Small intestine (tissue), 7 donors: ENCODE data around the gene STPG1. TPM values are rescaled to one million over a fixed set of nuclear protein-coding genes. Genes with fewer than 3 reads are reported as not detected.

Experiments
- DNase-seq, 2 donors: peaks; one replicate each; pipeline versions ENCODE4 v3.0.0 to v3.0.0-alpha.2; 2013
- FAIRE-seq: peaks from 2 replicates; lab custom pipeline; 2012; peaks lifted over from hg19 to GRCh38; lab: Jason Lieb, UNC
- H3K27ac ChIP-seq, 3 donors: one replicate each; pipeline ENCODE4 v1.5.1; 2013; ENCODE audit warnings: low read length in 2 of 3, mild to moderate bottlenecking in 2 of 3, control low read depth in 1 of 3, inconsistent platforms in 1 of 3, low read depth in 1 of 3, moderate library complexity in 1 of 3
- H3K27me3 ChIP-seq, 3 donors: one replicate each; pipeline ENCODE4 v1.6.1; 2013; ENCODE audit warnings: low read length in 3 of 3, inconsistent platforms in 1 of 3; ENCODE audit not compliant: control insufficient read depth in 3 of 3, insufficient read depth in 3 of 3
- H3K36me3 ChIP-seq, 3 donors: one replicate each; pipeline ENCODE4 v1.6.1; 2013; ENCODE audit warnings: low read length in 3 of 3, inconsistent platforms in 1 of 3, low read depth in 1 of 3, mild to moderate bottlenecking in 1 of 3, moderate library complexity in 1 of 3; ENCODE audit not compliant: control insufficient read depth in 3 of 3, insufficient read depth in 2 of 3
- H3K4me1 ChIP-seq, 3 donors: one replicate each; pipeline ENCODE4 v1.6.1; 2013; ENCODE audit warnings: low read length in 2 of 3, inconsistent platforms in 1 of 3, low read depth in 1 of 3, mild to moderate bottlenecking in 1 of 3, moderate library complexity in 1 of 3; ENCODE audit not compliant: control insufficient read depth in 3 of 3, insufficient read depth in 2 of 3
- H3K4me3 ChIP-seq, 3 donors: one replicate each; pipeline ENCODE4 v1.5.1; 2013; ENCODE audit warnings: low read length in 3 of 3, control low read depth in 1 of 3, inconsistent platforms in 1 of 3, low read depth in 1 of 3, mild to moderate bottlenecking in 1 of 3, moderate library complexity in 1 of 3
- H3K9me3 ChIP-seq, 2 donors: one replicate each; pipeline ENCODE4 v1.6.1; 2013; ENCODE audit warnings: low read depth in 1 of 2, low read length in 1 of 2; ENCODE audit not compliant: control insufficient read depth in 2 of 2, insufficient read depth in 1 of 2
- WGBS, 3 donors: extraction: QIAGEN DNeasy Blood & Tissue Kit; methylation state at CpG; one replicate each; pipeline ENCODE4 v1.1.7; 2013; 5-methylcytosine and 5-hydroxymethylcytosine counted together
- polyA plus RNA-seq, 4 donors: library from polyadenylated mRNA; stranded (reverse) in 3 of 4; unstranded in 1 of 4; fragments of 200-250 nt in 3 of 4; fragments of 120-200 nt in 1 of 4; gene quantifications; one replicate each; pipeline versions ENCODE4 v1.2.1 to v1.2.3, GENCODE V29; 2013
- donor health status: healthy with polysubstance abuse.
- donor health status: control.
- donor health status: control.
- donor health status: Bipolar disorder and iron deficiency.
- donor health status: healthy.

STPG1 gene
- polyA plus RNA-seq, 4 donors: 5.7 to 10.3 (median 6.5) TPM

- FAIRE-seq (no peak), DNase-seq (no peak)
- Histone ChIP-seq H3K27ac (no peak overlapping the region), H3K4me3 (no peak overlapping the region), H3K36me3 (peaks cover 0 to 9% (median 2%) of the 10 kb centered on the region in 3 donors), H3K4me1 (peaks cover 0 to 5% (median 0%) of the 10 kb centered on the region in 3 donors), H3K9me3 (no peaks in the 10 kb centered on the region), H3K27me3 (no peaks in the 10 kb centered on the region)
- 89 to 91% (median 90%) methylated on average over 5 of the region's 5 CpGs for WGBS, 3 donors
Observed at GRCh38 chr1:24380508-24380907, 33.1 kb downstream of the STPG1 start.

- WGBS, 3 donors: 84 to 91% (median 86%) methylated on average over 8 of the region's 8 CpGs
- H3K27ac ChIP-seq: no peak overlapping the region
- H3K4me3 ChIP-seq: no peak overlapping the region
- peaks cover 0 to 9% (median 2%) of the 10 kb centered on the region in 3 donors for H3K36me3 ChIP-seq
- DNase-seq (no peak), FAIRE-seq (no peak)
- H3K9me3 ChIP-seq: no peaks in the 10 kb centered on the region
- no peaks in the 10 kb centered on the region for H3K27me3 ChIP-seq
- peaks cover 0 to 3% (median 0%) of the 10 kb centered on the region in 3 donors for H3K4me1 ChIP-seq
Observed at GRCh38 chr1:24379733-24380315, 33.8 kb downstream of the STPG1 start.

GRCh38 chr1:24374891-24375786 lies 38.4 kb downstream of the STPG1 start:
- no peak overlapping the region for H3K27ac ChIP-seq
- DNase-seq (no peak), FAIRE-seq (no peak)
- no peaks in the 10 kb centered on the region for H3K9me3 ChIP-seq
- no peaks in the 10 kb centered on the region for H3K4me1 ChIP-seq
- no peaks in the 10 kb centered on the region for H3K27me3 ChIP-seq
- WGBS, 3 donors: 87 to 89% (median 87%) methylated on average over 13 of the region's 13 CpGs
- peaks cover 0 to 11% (median 2%) of the 10 kb centered on the region in 3 donors for H3K36me3 ChIP-seq
- no peak overlapping the region for H3K4me3 ChIP-seq

GRCh38 chr1:24373710-24374109 lies 39.9 kb downstream of the STPG1 start:
- Histone ChIP-seq H3K36me3 (peaks cover 0 to 11% (median 0%) of the 10 kb centered on the region in 3 donors), H3K4me1 (no peaks in the 10 kb centered on the region), H3K27ac (no peak overlapping the region), H3K27me3 (no peaks in the 10 kb centered on the region), H3K4me3 (no peak overlapping the region), H3K9me3 (no peaks in the 10 kb centered on the region)
- WGBS, 3 donors: 84 to 90% (median 84%) methylated on average over 8 of the region's 8 CpGs
- FAIRE-seq (no peak), DNase-seq (no peak)

DNA sequence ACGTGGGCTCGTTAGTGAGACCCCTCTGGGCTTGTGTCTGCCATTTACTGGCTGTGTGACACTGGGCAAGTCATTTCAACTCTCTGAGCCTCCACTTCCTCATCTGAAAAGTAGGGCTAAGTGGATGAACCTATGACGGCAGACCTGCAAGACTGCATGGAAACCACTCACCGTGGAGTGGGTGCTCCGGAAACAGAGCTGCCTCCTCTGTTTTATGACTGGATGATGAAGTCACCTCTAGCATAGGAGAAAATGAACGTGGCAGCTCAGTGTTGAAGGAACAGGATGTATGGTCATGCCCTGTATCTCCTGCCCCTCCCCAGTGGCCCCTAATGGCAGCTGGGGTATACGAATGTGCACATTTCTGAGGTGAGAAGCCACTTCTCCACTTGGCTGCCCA lies 40.5 kb downstream of the STPG1 start:
- Histone ChIP-seq H3K27ac (no peak overlapping the region), H3K4me3 (no peak overlapping the region), H3K9me3 (no peaks in the 10 kb centered on the region), H3K4me1 (no peaks in the 10 kb centered on the region), H3K36me3 (peaks cover 0 to 13% (median 0%) of the 10 kb centered on the region in 3 donors), H3K27me3 (no peaks in the 10 kb centered on the region)
- 74 to 86% (median 76%) methylated on average over 7 of the region's 7 CpGs for WGBS, 3 donors
- FAIRE-seq (no peak), DNase-seq (no peak)

DNA sequence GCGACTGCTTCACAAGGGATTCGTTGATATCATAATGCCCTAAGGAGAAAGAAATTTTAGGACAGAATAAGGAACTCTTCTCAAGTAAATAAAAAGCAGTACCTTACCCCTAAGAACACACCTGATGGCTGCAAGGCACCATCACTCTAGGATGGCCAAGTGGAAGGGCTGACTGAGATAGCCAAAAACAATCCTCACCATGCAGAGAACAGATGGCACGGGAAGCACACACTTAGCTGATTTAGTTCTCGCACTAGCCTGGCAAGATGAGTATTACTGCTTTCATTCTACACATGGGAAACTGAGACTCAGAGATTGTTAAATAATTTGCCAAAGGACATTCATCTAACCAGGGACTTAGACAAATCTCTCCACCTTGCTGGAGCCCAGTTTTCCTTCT lies 43.8 kb downstream of the STPG1 start:
- FAIRE-seq: no peak
- H3K36me3 ChIP-seq: peaks cover 0 to 24% (median 0%) of the 10 kb centered on the region in 3 donors
- DNase-seq: no peak
- no peak overlapping the region for H3K4me3 ChIP-seq
- no peaks in the 10 kb centered on the region for H3K27me3 ChIP-seq
- H3K4me1 ChIP-seq: peaks cover 0 to 5% (median 0%) of the 10 kb centered on the region in 3 donors
- no peaks in the 10 kb centered on the region for H3K9me3 ChIP-seq
- WGBS, 3 donors: 95 to 96% (median 96%) methylated on average over 4 of the region's 4 CpGs
- no peak overlapping the region for H3K27ac ChIP-seq

GRCh38 chr1:24369199-24369598 lies 44.4 kb downstream of the STPG1 start:
- FAIRE-seq: no peak
- Histone ChIP-seq H3K27me3 (no peaks in the 10 kb centered on the region), H3K27ac (no peak overlapping the region)

GRCh38 chr1:24366707-24367106 lies 46.9 kb downstream of the STPG1 start:
- 94 to 97% (median 96%) methylated on average over 9 of the region's 9 CpGs for WGBS, 3 donors

More at GRCh38 chr1:24369199-24369598, 44.4 kb downstream of the STPG1 start:
- Histone ChIP-seq H3K36me3 (peaks cover 0 to 24% (median 0%) of the 10 kb centered on the region in 3 donors), H3K9me3 (no peaks in the 10 kb centered on the region), H3K4me1 (peaks cover 0 to 5% (median 0%) of the 10 kb centered on the region in 3 donors), H3K4me3 (no peak overlapping the region)
- no peak for DNase-seq
- WGBS, 3 donors: 88 to 96% (median 93%) methylated on average over 4 of the region's 4 CpGs

More at GRCh38 chr1:24366707-24367106, 46.9 kb downstream of the STPG1 start:
- Histone ChIP-seq H3K4me3 (no peak overlapping the region), H3K27ac (no peak overlapping the region), H3K4me1 (peaks cover 0 to 5% (median 0%) of the 10 kb centered on the region in 3 donors), H3K27me3 (no peaks in the 10 kb centered on the region), H3K36me3 (peaks cover 0 to 25% (median 0%) of the 10 kb centered on the region in 3 donors), H3K9me3 (no peaks in the 10 kb centered on the region)
- no peak for DNase-seq
- no peak for FAIRE-seq
